Keratinocyte (primary cell): Measurements from ENCODE around the gene RPL23. TPM values are rescaled to one million over a fixed set of nuclear protein-coding genes. Genes with fewer than 3 reads are reported as not detected.

Experiments
- DNase-seq: peaks from one replicate; pipeline ENCODE4 v3.0.0-alpha.2; 2011; ENCODE audit warnings: low read depth, missing footprints, low spot score
- FAIRE-seq: peaks from 2 replicates; lab custom pipeline; 2011; peaks lifted over from hg19 to GRCh38; lab: Jason Lieb, UNC
- H2AFZ ChIP-seq: 2 replicates; pipeline ENCODE4 v1.6.0; 2012; ENCODE audit warnings: low read length, control low read depth, inconsistent platforms; ENCODE audit not compliant: control insufficient read depth
- H3K27ac ChIP-seq: 2 replicates; pipeline ENCODE4 v1.5.1; 2011; ENCODE audit warnings: low read length; ENCODE audit not compliant: control insufficient read depth, insufficient read depth
- H3K27me3 ChIP-seq: 3 replicates; pipeline ENCODE4 v1.6.0; 2011; ENCODE audit warnings: low read length; ENCODE audit not compliant: control insufficient read depth, insufficient read depth; ENCODE audit errors: extremely low read depth
- H3K36me3 ChIP-seq, 2 experiments: 2 replicates in 1 of 2; 3 replicates in 1 of 2; pipeline ENCODE4 v1.5.1; 2011; ENCODE audit warnings: low read length in 2 of 2, mild to moderate bottlenecking in 1 of 2; ENCODE audit not compliant: control insufficient read depth in 2 of 2, insufficient read depth in 2 of 2; ENCODE audit errors: extremely low read depth in 1 of 2
- H3K4me1 ChIP-seq: 3 replicates; pipeline ENCODE4 v1.5.1; 2011; ENCODE audit warnings: low read length; ENCODE audit not compliant: control insufficient read depth, insufficient read depth; ENCODE audit errors: extremely low read depth
- H3K4me2 ChIP-seq: 3 replicates; pipeline ENCODE4 v1.6.0; 2011; ENCODE audit warnings: low read depth, low read length; ENCODE audit not compliant: control insufficient read depth, insufficient read depth; ENCODE audit errors: extremely low read depth
- H3K4me3 ChIP-seq, 3 experiments: fragments of 200-600 bp in 1 of 3; sonication (generic) in 1 of 3; 2 replicates in 2 of 3; 3 replicates in 1 of 3; pipeline ENCODE4 v1.5.1; 2011 to 2016; ENCODE audit warnings: low read length in 3 of 3, mild to moderate bottlenecking in 3 of 3, control low read depth in 2 of 3, inconsistent platforms in 1 of 3, low read depth in 1 of 3, mixed read lengths in 1 of 3, mixed run types in 1 of 3, moderate library complexity in 1 of 3; ENCODE audit not compliant: control insufficient read depth in 2 of 3, insufficient read depth in 2 of 3; ENCODE audit errors: extremely low read depth in 1 of 3
- H3K79me2 ChIP-seq: 2 replicates; pipeline ENCODE4 v1.6.0; 2012; ENCODE audit warnings: low read length; ENCODE audit not compliant: control insufficient read depth, insufficient read depth
- H3K9ac ChIP-seq: 3 replicates; pipeline ENCODE4 v1.6.0; 2011; ENCODE audit warnings: low read length; ENCODE audit not compliant: control insufficient read depth, insufficient read depth; ENCODE audit errors: extremely low read depth
- H3K9me1 ChIP-seq: 3 replicates; pipeline ENCODE4 v1.6.0; 2011; ENCODE audit warnings: low read length; ENCODE audit not compliant: control insufficient read depth, insufficient read depth; ENCODE audit errors: extremely low read depth
- H3K9me3 ChIP-seq: 2 replicates; pipeline ENCODE4 v1.5.1; 2012; ENCODE audit warnings: low read depth, low read length; ENCODE audit not compliant: control insufficient read depth
- H4K20me1 ChIP-seq: 3 replicates; pipeline ENCODE4 v1.6.0; 2011; ENCODE audit warnings: low read length; ENCODE audit not compliant: control insufficient read depth, insufficient read depth; ENCODE audit errors: extremely low read depth
- CTCF ChIP-seq, 3 experiments: IDR thresholded peaks in 1 of 3; conservative IDR thresholded peaks in 1 of 3; optimal IDR thresholded peaks in 1 of 3; 2 replicates in 2 of 3; 3 replicates in 1 of 3; pipeline versions ENCODE3 to v1.5.1; 2011; ENCODE audit warnings: low read length in 3 of 3, mild to moderate bottlenecking in 3 of 3, moderate library complexity in 2 of 3, control low read depth in 1 of 3, inconsistent platforms in 1 of 3; ENCODE audit not compliant: insufficient read depth in 2 of 3; ENCODE audit errors: extremely low read depth in 1 of 3
- EZH2 ChIP-seq: IDR thresholded peaks from one replicate; pipeline ENCODE4 v1.6.1; 2012; ENCODE audit warnings: inconsistent platforms, mild to moderate bottlenecking, low read length, moderate library complexity
- dilution Hi-C: fragments of 300-500 bp; cut with MboI; formaldehyde crosslinking; loops from one replicate; pipeline ENCODE4 v1.7.0; 2020; ENCODE audit warnings: low sequenced_read_pairs; ENCODE audit not compliant: extremely low pct_ligation_motif_present
- polyA plus RNA-seq, 5 experiments: library from polyadenylated mRNA; depleted of rRNA in 3 of 5; stranded (reverse) in 3 of 5; stranded (forward) in 1 of 5; unstranded in 1 of 5; fragments of >200 nt; gene quantifications; 1 replicate in 1 of 5; 2 replicates in 3 of 5; 3 replicates in 1 of 5; pipeline versions ENCODE4 v1.2.1 to v1.2.3, GENCODE V29; 2011 to 2012; ENCODE audit warnings: missing spikeins in 2 of 5, low read depth in 1 of 5, low replicate concordance in 1 of 5

RPL23 gene
- polyA plus RNA-seq, 1 donor (not counting 4 experiments of a cell fraction or from before 2014, with no cell fraction given): 2,966 TPM

- H3K27me3 ChIP-seq: no peaks in the 10 kb centered on the region
- peaks cover 16 to 17% of the 10 kb centered on the region in 2 experiments for H3K36me3 ChIP-seq
- peak overlapping the region; percentile 85 for H3K27ac ChIP-seq
- H3K4me1 ChIP-seq: peaks cover 20% of the 10 kb centered on the region
- H4K20me1 ChIP-seq: no peaks in the 10 kb centered on the region
- peaks cover 38% of the 10 kb centered on the region for H3K79me2 ChIP-seq
- peaks cover 2% of the 10 kb centered on the region for H3K9me1 ChIP-seq
- no peak for FAIRE-seq
- H3K9me3 ChIP-seq: no peaks in the 10 kb centered on the region
- peak overlapping the region; percentile 40 for H2AFZ ChIP-seq
- TF ChIP-seq CTCF (optimal IDR thresholded peaks at IDR 0.05 in 1 of 3, IDR thresholded peaks at IDR 0.05 in 1 of 3, conservative IDR thresholded peaks at IDR 0.05 in 1 of 3; ENCODE audit: extremely low read depth in 1 of 3, insufficient read depth in 2 of 3, low read length in 3 of 3) (no peak), EZH2 (no peak)
- no peak for DNase-seq
- H3K9ac ChIP-seq: peak overlapping the region; percentile 86
- peak overlapping the region; percentile 77 for H3K4me2 ChIP-seq
- peak overlapping the region; percentile 60 to 90 (median 66) for H3K4me3 ChIP-seq
- dilution Hi-C loops: no loop called here
Measured at GRCh38 chr17:38800237-38800760, 53.2 kb downstream of the RPL23 start.

DNA sequence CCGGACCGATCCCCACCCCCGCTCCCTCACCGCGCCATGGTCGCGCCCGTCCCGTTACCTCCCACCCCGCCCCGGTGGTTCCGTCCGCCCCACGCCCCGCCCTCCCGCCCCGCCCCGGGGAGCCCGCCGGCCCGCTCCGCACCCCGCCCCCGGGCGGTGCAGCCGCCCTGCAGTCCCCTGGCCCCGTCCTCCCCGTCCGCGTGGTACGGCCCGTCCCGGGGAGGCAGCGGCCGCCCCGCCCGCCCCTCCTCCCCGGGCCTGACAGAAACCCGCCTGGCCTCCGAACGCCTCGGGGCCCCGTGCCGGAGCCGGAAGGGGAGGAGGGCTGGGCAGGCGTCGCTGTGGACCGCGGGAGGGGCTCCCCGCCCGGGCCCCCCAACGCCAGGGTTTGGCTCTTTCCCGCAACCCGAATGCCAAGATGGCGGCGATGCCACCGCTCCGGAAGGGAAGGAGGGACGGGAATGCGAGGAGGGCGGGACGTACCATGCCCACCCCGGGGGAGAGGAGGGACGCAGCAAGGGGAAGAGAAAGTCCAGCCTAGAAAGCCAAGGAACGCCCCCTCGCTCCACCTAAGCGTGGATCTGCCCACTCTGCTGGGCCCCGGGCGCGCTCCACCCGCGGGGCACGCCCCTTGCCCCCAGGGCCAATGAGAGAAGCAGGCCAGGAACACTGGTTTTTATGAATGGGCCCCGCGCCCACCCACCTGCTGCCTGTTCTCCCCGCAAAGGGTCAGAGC is 53.9 kb downstream of the RPL23 start, which contains the start of gene PIP4K2B:
Gene PIP4K2B, minus strand, starts transcription at position 56 of the 736 bp plus-strand sequence. CDS start 132 bp downstream, outside the sequence.
- Histone ChIP-seq H3K79me2 (peaks cover 41% of the 10 kb centered on the region), H3K36me3 (peaks cover 16 to 17% of the 10 kb centered on the region in 2 experiments), H3K4me3 (peak within 1 kb of the TSS; percentile 81 to 90 (median 89)), H3K4me2 (peak within 1 kb of the TSS; percentile 87), H3K9me3 (no peaks in the 10 kb centered on the region), H2AFZ (peak within 1 kb of the TSS; percentile 64), H3K27me3 (no peaks in the 10 kb centered on the region), H4K20me1 (no peaks in the 10 kb centered on the region), H3K4me1 (peaks cover 20% of the 10 kb centered on the region), H3K27ac (peak within 1 kb of the TSS; percentile 85), H3K9ac (peak within 1 kb of the TSS; percentile 86), H3K9me1 (peaks cover 2% of the 10 kb centered on the region)
- FAIRE-seq (no peak), DNase-seq (peak; percentile 78)
- TF ChIP-seq CTCF (optimal IDR thresholded peaks at IDR 0.05 in 1 of 3, IDR thresholded peaks at IDR 0.05 in 1 of 3, conservative IDR thresholded peaks at IDR 0.05 in 1 of 3; ENCODE audit: extremely low read depth in 1 of 3, insufficient read depth in 2 of 3, low read length in 3 of 3) (no peak), EZH2 (no peak)
- dilution Hi-C loops: no loop called here
